GM20431 (cell line): Measurements from ENCODE around the gene E2F6.

ENCODE experiments used
- in situ Hi-C: fragments of 300-500 bp; cut with MseI, MboI; formaldehyde crosslinking; loops from one replicate; pipeline ENCODE4 v1.15.0; 2020; ENCODE audit warnings: low sequenced_read_pairs; ENCODE audit not compliant: unreplicated experiment

The E2F6 gene

DNA sequence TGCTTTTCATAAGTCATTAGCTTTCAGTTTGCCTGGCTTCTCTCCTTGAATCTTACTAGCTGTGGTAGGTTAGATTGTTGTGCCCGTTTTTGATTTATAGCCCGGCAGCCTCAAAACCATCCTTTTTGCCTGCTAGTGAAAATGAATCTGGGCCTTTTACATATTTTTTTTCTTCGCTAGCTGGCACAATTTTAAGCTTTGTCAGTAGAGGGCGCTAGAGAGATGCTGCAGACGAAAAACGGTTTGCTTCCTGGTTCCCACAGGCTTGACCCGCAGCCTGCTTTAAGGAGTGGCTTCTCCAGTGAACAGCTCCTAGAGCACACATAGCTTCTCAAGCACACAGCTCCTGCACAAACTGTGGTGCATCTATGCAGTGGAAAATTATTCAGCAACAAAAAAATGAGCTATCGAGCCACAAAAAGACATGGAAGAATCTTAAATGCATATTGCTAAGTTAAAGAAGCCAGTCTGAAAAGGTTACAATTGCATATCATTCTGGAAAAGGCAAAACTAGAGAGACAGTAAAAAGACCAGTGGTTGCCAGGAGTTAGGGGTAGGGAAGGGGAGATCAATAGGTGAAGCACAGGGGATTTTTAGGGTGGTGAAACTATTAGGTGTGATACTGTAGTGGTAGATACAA is 47.9 kb downstream of the E2F6 start:
- in situ Hi-C loops = loop anchor here (25.0 kb wide), 1 partner anchor 281 kb away; a partner anchor contains a TSS

DNA sequence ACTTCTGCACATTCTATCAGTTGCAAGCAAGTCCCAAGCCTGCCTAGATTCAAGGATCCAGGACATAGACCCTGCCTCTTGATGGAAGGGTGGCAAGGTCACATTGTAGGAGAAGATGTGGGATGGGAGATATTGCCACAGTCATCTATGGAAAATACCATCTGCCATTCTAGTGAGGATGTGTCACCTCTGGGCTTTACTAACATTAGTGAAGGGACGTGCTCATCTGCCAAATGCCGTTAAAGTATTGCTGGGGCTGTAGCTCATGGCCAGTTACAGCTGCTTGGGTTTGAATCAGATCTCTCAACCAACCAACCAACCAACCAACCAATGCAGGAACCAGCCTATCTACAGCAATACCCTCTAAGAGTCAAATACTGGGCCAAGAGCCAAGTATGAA is 49.0 kb downstream of the E2F6 start:
- in situ Hi-C loops = loop anchor here (25.0 kb wide), 1 partner anchor 280 kb away; a partner anchor contains a TSS

DNA sequence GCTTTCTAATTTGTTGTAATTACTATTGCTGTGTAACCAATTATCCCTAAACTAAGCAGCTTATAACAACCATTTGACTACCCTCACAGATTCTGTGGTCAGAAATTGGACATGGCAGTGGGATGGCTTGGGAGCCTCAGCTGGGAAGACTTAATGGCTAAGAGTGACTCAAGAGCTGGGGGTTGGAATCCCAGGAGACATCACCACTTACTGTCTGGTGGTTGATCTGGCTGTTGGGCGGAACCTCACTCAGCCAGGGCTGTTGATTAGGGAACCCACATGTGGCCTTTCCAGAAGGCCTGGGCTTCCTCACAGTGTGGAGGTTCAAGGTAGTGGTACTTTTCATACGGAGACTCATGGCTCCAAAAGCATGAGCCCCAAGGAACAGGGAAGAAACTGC is 49.8 kb downstream of the E2F6 start:
- in situ Hi-C loops = loop anchor here (25.0 kb wide), 1 partner anchor 279 kb away; a partner anchor contains a TSS

DNA sequence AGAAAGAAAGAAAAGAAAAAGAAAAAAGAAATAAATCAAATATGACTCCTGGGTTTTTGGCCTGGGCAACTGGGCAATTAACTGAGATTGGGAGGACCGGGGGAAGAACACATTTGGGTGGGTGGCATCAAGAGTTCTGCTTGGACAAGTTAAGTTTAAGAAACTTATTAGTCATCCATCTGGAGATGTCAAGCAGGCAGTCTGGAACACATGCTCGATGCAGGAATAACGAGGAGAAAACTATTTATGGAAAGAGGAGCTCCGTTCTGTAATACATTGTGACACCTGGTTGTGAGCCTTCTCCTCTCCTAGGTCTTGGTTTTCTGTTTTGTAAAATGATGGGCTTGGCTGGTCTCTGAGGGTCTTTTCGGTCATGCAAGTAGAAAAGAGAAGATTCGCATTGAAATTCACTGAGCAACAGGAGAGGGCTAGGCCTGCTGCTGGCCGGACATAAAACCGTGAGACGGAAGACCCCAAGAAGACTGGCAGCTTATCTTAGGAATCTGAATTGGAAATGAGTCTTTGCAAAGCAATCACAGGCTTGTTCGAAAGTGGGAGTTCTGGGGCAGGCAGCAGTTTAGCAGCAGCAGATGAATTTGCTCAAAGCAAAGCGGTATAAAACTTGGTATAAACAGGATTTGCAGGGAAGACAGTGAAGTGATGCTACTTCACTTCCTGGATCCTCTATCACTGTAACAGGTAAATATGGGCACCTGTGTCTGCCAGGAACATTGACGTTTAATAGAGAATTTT is 51.4 kb downstream of the E2F6 start:
- in situ Hi-C loops = loop anchor here (25.0 kb wide), 1 partner anchor 277 kb away; a partner anchor contains a TSS

DNA sequence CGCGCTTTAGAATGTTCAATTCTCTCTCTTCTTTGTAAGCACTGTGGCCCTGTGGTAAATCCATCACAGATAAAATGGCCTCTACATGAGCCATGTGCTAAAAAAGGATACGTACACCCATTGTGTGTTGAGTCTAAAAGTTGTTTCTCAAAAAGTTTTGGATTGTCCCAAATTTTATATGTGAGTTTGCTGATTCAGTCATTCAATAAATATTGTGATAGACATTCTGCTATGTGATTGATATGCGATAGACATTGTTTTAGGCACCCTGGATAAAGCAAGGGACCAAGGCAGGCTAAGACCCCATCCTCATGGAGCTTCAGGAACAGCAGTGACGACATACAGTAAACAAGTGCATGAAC is 53.5 kb downstream of the E2F6 start:
- in situ Hi-C loops = loop anchor here (25.0 kb wide), 1 partner anchor 275 kb away; a partner anchor contains a TSS

DNA sequence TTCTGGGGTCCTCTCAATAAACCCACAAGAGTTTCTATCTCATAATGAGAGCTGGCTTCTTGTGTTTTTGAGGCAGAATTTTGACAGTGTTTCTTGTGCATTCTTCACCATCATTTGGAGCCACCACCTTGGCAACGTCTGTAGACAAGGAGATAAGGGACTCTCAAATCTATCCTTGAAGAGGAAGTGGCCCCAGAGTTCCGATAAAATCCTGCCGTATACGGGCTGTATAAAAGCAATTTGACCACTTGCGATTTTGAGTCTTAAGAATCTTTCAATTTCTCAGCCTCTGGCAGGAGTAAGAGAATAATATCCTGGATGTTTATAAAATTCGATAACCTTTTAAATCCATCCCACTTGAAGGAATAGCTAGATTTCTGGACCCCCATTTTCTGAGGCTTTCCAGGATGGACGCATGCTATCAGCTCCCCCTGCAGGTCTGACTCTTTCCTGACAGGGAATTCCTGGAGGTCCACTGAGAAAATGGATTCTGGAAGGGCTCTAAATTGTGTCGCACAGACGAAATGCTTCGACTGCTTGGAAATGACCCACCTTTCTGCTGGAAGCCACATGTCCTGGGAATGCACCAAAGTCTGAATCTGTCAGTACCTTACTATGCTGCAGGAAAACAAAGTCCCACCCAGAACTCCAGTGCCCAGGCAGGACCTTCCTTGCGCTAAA is 54.1 kb downstream of the E2F6 start:
- in situ Hi-C loops = loop anchor here (25.0 kb wide), 1 partner anchor 275 kb away; a partner anchor contains a TSS

DNA sequence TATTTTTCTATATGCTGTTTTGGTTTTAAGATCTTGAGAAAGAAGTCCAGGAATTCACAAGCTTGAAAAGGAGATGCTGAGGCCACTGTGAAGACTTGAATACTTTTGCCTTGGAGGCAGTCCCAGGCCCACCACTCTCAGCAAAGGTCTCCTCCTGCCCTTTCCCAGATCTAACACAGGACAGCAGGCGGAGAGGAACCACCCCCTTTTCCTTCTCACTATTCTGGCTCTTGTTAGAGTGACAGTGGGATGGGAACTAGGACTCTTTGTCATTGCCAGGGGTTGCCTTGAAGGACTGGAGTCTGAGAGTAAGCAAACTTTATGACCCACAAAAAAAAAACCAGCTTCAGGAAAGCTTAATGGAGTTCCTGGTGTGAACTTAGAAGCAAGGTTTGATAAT is 54.7 kb downstream of the E2F6 start:
- in situ Hi-C loops = loop anchor here (25.0 kb wide), 1 partner anchor 274 kb away; a partner anchor contains a TSS

DNA sequence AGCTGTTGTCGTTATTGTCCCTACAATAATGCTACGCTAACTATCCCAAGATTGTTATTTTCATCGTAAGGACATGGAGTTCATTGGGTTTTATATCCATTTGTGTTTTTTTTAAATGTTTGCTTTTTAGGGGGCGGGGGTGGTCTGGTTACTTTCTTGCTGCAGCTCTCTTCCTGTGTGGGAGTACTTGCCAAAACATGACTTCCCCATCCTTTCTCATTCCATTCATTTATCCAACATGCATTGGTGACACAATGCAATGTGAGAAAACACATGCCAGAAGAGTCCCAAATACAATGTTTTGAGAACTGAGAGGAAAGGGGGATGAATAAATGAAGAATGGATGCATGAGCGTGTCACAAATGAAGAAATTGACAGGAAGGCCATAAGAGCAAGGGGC is 55.9 kb downstream of the E2F6 start:
- in situ Hi-C loops = loop anchor here (25.0 kb wide), 1 partner anchor 273 kb away; a partner anchor contains a TSS

DNA sequence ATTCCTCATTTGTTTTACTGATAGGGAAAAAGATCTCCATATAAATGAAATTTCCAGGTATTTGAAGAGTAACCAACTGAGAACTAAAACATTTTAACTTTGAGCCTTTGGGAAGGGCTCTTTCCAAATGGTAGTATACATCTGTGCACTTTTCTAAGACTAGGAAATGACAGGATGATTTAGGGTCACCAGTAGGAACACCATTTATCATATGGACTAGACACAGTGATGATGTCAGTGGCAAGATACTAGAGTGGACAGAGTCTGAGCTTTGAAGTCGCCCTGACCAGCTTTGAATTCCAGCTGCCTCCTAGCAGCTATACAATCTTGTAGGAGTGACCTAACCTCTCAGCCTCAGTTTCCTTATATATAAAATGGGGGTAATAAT is 56.4 kb downstream of the E2F6 start:
- in situ Hi-C loops = loop anchor here (25.0 kb wide), 1 partner anchor 272 kb away; a partner anchor contains a TSS

DNA sequence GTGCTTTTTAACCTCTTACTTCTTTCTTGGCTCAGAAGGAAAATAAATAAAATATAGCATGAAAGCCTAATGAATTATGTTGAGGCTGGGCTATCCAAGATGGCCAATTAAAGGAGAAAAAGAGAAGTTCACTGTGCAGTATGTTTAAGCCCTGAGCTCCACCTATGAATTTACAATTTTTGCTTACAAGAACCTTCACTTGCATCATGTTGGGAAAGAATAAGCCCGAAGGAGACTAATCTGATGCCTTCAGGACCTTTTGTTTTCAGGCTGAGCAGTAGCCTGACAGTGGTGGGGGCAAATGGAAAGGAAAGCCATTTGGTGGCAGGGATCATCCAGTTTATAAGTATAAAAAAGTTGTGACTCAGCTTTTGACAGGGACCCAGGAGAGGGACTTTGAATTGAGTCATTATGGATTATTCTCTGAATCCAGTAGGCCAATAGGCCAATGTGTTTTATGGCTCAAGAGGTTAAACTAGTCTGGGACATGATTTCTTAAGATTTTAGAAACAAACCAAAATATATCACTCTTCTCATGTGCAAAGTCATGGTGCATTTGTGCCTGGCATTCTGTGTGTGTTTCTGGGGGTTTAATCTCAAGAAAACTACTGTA is 56.9 kb downstream of the E2F6 start:
- in situ Hi-C loops = loop anchor here (25.0 kb wide), 1 partner anchor 272 kb away; a partner anchor contains a TSS

DNA sequence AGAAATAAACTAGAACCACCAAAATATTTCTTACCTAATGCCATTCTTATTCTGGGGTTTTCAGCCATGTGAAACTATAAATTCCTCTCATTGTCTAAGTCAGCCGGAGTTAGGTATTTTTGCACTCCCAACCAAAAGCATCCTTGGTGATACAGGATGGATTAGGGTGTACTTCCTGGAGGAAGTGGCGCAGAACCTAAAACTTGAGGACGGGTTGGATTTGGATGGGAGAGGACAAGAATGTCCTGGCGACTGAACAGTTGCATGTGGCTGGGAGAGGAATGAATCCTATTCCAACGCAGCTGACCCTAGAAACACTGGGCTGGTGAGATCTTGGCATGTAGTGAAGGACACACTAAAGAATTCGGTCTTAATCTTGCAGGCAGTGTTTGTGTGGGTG is 58.5 kb downstream of the E2F6 start:
- in situ Hi-C loops = loop anchor here (25.0 kb wide), 1 partner anchor 270 kb away; a partner anchor contains a TSS

DNA sequence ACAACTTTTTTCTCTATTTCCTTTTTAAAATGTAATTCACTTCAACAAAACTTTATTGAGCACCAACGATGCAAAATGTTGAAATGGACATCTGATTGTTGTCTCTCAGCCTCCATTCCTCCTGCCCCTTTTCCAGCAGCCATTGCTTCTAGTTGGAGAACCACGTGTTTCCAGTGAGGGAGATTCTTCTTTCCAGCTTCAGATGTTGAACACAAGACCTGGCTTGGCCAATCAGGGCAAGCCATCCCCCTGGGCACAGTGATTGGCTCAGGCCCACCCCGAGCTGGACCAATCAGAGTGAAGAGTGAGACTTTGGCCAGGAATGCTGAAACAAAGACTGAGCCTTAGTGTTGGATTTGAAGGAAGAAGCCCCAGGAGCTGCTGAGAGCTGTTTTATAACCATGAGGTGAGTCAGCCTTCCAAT is 59.0 kb downstream of the E2F6 start:
- in situ Hi-C loops = loop anchor here (25.0 kb wide), 1 partner anchor 270 kb away; a partner anchor contains a TSS

DNA sequence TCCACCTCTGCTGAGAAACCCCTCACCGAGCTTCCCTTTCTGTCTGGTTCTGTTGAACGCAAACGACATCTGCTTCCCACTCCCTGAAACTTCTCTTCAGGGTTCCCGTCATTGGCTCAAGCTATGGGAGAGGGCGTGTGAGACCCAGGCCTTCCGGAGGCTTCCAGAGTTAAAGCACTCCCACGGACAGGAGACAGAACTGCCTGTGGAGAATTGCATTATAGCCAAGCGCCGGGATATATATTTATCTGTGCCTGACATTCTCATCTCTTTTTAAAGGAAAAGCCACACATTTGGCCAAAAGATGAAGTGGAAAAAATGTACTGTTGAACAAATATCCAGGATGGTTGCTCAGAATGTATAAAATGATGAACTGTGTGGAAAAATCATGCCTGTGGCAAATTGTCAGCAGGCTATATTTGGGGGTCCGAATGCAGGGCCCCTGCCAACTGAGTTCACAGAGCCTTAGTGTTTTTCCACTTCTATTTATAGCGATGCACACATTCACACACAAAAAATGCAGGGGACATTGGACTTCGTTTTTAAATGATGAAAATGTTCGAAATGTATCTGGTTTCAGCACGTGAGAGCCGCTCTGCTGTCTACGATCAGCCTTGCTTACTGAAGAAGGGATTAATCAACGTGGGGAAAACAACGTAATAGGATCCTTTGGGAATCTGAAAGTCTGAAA is 59.5 kb downstream of the E2F6 start:
- in situ Hi-C loops = loop anchor here (25.0 kb wide), 1 partner anchor 269 kb away; a partner anchor contains a TSS

DNA sequence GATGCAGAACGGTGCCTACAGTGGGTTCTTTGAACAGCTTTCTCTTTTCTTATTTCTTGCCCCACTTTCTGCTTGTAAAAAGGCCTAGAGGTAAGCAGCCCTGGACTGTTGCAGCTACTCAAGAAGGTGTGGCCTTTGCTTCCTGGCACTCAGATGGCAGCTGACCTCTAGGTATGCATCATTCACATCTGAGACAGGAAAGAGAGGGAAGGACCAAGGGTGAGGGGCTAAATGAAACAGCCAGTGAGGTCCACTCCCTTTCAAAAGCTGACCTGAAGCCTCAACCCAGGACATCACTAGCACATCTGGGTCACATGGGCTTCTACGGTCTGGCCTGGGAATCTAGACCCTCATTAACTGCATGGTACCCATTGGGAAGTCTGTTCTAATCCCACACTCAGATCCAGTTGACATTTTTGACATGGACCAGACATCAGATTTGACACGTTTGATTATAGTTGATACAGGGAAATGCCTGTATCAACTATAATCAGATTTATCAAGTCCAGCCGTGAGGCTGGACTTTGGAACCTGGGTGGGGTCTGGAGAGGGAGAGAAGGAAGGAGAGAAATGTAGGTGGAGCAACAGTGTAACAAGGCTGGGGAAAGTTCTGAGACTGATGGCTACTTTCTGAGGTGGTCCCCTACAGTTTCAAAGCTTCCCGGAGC is 60.2 kb downstream of the E2F6 start:
- in situ Hi-C loops = loop anchor here (25.0 kb wide), 1 partner anchor 268 kb away; a partner anchor contains a TSS

DNA sequence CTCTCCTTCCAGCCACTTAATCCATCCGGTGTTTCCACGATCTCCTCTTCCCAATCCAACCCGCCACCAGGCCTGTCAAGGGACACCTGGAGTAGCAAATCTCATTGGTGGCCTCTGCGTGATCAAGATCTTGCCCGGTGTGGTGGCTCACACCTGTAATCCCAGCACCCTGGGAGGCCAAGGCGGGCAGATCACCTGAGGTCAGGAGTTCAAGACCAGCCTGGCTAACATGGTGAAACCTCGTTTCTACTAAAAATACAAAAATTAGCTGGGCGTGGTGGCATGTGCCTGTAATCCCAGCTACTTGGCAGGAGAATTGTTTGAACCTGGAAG is 60.9 kb downstream of the E2F6 start:
- in situ Hi-C loops = loop anchor here (25.0 kb wide), 1 partner anchor 268 kb away; a partner anchor contains a TSS

DNA sequence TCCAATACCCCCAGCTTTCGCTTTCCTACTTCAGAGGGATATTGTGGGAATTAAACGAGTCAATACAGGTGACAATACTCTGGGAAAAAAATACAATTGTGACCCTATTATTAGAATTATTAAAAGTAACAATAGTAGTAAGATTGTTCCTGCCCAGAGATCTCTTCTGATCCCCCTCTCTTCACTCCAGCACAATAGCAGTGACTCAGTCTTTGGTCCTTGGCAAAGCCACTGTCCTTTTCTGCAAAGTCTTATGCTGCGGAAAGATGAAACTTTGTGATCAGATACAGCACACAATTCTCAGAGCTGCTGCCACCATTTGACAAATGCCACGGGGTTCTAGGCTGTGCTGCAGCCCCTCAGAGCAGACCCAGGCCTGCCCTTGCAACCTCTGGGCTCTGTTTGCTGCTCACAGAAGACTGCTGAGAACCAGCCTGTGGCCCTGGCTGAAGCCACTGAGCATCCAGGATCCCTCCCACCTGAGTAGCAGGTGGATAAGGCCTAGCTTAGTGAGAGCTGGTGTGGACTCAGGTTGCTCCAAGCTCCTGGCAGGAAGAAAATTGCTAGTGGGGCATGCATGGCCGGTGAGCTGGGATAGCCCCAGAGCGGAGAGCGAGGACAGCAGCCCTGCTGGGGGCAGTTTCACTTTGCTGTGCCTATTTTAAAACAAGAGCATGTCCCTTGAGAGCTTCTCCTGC is 61.4 kb downstream of the E2F6 start:
- in situ Hi-C loops = loop anchor here (25.0 kb wide), 1 partner anchor 267 kb away; a partner anchor contains a TSS

DNA sequence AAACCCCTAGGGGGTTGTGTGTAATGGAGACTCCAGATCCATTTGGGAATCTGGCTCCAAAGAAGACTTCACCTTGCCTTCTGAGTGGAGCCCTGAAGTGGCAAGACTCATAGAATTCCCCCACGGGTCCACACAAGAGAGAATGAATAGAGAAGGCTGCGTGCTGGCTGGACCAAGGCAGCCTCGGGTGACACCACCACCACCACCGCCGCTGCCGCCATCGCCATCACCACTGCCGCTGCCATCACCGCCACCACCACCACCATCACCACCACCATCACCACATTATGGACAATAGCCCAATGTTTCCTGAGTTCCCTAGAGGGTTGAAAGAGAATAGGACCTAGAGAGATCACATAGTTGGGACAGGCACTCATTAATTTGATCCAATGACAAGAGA is 63.5 kb downstream of the E2F6 start:
- in situ Hi-C loops = loop anchor here (25.0 kb wide), 1 partner anchor 265 kb away; a partner anchor contains a TSS

DNA sequence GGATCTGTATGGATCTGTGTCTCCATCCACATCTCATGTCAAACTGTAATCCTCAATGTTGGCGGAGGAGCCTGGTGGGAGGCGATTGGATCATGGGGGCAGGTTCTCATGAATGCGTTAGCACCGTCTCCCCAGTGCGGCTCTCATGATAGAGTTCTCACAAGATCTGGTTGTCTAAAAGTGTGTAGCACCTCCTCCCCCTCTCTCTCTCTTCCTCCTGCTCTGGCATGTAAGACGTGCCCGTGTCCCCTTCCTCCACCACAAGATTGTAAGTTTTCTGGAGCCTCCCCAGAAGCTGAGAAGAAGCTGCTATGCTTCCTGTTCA is 66.6 kb downstream of the E2F6 start:
- in situ Hi-C loops = no loop called here
